ENCODE data around the gene TRMT13. TPM values are rescaled to one million over a fixed set of nuclear protein-coding genes. Genes with fewer than 3 reads are reported as not detected.

Gene TRMT13
- 1 to 10 TPM; 6.4 to 7.0 (median 6.7) TPM for polyA plus RNA-seq

GRCh38 chr1:100132566-100133477 lies at the start of gene TRMT13, which contains the start of gene SASS6:
TSS of gene TRMT13 (plus strand) at chr1:100133163. CDS start at chr1:100133169, 6 bp downstream.
TSS of gene SASS6 (minus strand) at chr1:100132930. CDS start at chr1:100132814, 116 bp downstream.
- WGBS, 3 donors, result 0 to 1% (median 0%) methylated on average over 56 to 57 of the region's 57 CpGs
- peak within 1 kb of the TSS; percentile 19 for H3K27ac ChIP-seq (ENCODE audit: low read depth, low read length)

GRCh38 chr1:100087396-100087795 lies 45.6 kb upstream of the TRMT13 start:
- 91 to 97% (median 95%) methylated on average over 1 of the region's 1 CpG for WGBS, 3 donors
- no peak overlapping the region for H3K27ac ChIP-seq (ENCODE audit: low read depth, low read length)

- 95 to 100% (median 97%) methylated on average over 1 of the region's 1 CpG for WGBS, 3 donors
- H3K27ac ChIP-seq (ENCODE audit: low read depth, low read length), result no peak overlapping the region
Measured at GRCh38 chr1:100089082-100089481, 43.9 kb upstream of the TRMT13 start.

GRCh38 chr1:100090471-100090870 lies 42.5 kb upstream of the TRMT13 start:
- 88 to 96% (median 90%) methylated on average over 3 of the region's 3 CpGs for WGBS, 3 donors
- no peak overlapping the region for H3K27ac ChIP-seq (ENCODE audit: low read depth, low read length)

- no peak overlapping the region for H3K27ac ChIP-seq (ENCODE audit: low read depth, low read length)
- 77 to 86% (median 84%) methylated on average over 1 of the region's 1 CpG for WGBS, 3 donors
Measured at GRCh38 chr1:100100202-100100601, 32.8 kb upstream of the TRMT13 start.

GRCh38 chr1:100101564-100101963 lies 31.4 kb upstream of the TRMT13 start:
- no peak overlapping the region for H3K27ac ChIP-seq (ENCODE audit: low read depth, low read length)
- 89 to 96% (median 92%) methylated on average over 2 of the region's 2 CpGs for WGBS, 3 donors

- no peak overlapping the region for H3K27ac ChIP-seq (ENCODE audit: low read depth, low read length)
- 75 to 94% (median 89%) methylated on average over 4 of the region's 4 CpGs for WGBS, 3 donors
Measured at GRCh38 chr1:100107696-100108095, 25.3 kb upstream of the TRMT13 start.

GRCh38 chr1:100109554-100110066 lies 23.4 kb upstream of the TRMT13 start:
- no peak overlapping the region for H3K27ac ChIP-seq (ENCODE audit: low read depth, low read length)

GRCh38 chr1:100115524-100115923 lies 17.4 kb upstream of the TRMT13 start:
- 97 to 98% (median 97%) methylated on average over 4 of the region's 4 CpGs for WGBS, 3 donors
- no peak overlapping the region for H3K27ac ChIP-seq (ENCODE audit: low read depth, low read length)

- WGBS, 3 donors, result 87 to 92% (median 89%) methylated on average over 1 of the region's 1 CpG
Measured at GRCh38 chr1:100122177-100122576, 10.8 kb upstream of the TRMT13 start.

GRCh38 chr1:100127226-100127625 lies 5.7 kb upstream of the TRMT13 start:
- WGBS, 3 donors, result 70 to 79% (median 76%) methylated on average over 1 of the region's 1 CpG
- H3K27ac ChIP-seq (ENCODE audit: low read depth, low read length), result no peak overlapping the region

More at GRCh38 chr1:100122177-100122576, 10.8 kb upstream of the TRMT13 start:
- no peak overlapping the region for H3K27ac ChIP-seq (ENCODE audit: low read depth, low read length)

- WGBS, 3 donors, result 73 to 80% (median 79%) methylated on average over 5 of the region's 5 CpGs
Measured at GRCh38 chr1:100130552-100131077, 2.3 kb upstream of the TRMT13 start.

GRCh38 chr1:100131623-100132022 lies 1.3 kb upstream of the TRMT13 start:
- WGBS, 3 donors, result 68 to 81% (median 81%) methylated on average over 8 of the region's 8 CpGs
- H3K27ac ChIP-seq (ENCODE audit: low read depth, low read length), result no peak overlapping the region

More at GRCh38 chr1:100130552-100131077, 2.3 kb upstream of the TRMT13 start:
- no peak overlapping the region for H3K27ac ChIP-seq (ENCODE audit: low read depth, low read length)

- WGBS, 3 donors, result 73 to 80% (median 75%) methylated on average over 3 of the region's 3 CpGs
Measured at GRCh38 chr1:100134872-100135271, 1.9 kb downstream of the TRMT13 start.

GRCh38 chr1:100137602-100138001 lies 4.6 kb downstream of the TRMT13 start:
- no peak overlapping the region for H3K27ac ChIP-seq (ENCODE audit: low read depth, low read length)
- 93 to 100% (median 98%) methylated on average over 2 of the region's 2 CpGs for WGBS, 3 donors

More at GRCh38 chr1:100134872-100135271, 1.9 kb downstream of the TRMT13 start:
- H3K27ac ChIP-seq (ENCODE audit: low read depth, low read length), result no peak overlapping the region

GRCh38 chr1:100141192-100141591 lies 8.2 kb downstream of the TRMT13 start:
- WGBS, 3 donors, result 82 to 94% (median 92%) methylated on average over 4 of the region's 4 CpGs
- no peak overlapping the region for H3K27ac ChIP-seq (ENCODE audit: low read depth, low read length)

- WGBS, 3 donors, result 76 to 85% (median 81%) methylated on average over 3 of the region's 3 CpGs
Measured at GRCh38 chr1:100142343-100142742, 9.4 kb downstream of the TRMT13 start.

GRCh38 chr1:100145116-100145515 lies 12.2 kb downstream of the TRMT13 start:
- no peak overlapping the region for H3K27ac ChIP-seq (ENCODE audit: low read depth, low read length)
- 82 to 94% (median 93%) methylated on average over 3 of the region's 3 CpGs for WGBS, 3 donors

More at GRCh38 chr1:100142343-100142742, 9.4 kb downstream of the TRMT13 start:
- no peak overlapping the region for H3K27ac ChIP-seq (ENCODE audit: low read depth, low read length)

GRCh38 chr1:100146958-100147357 lies 14.0 kb downstream of the TRMT13 start:
- WGBS, 3 donors, result 91 to 99% (median 97%) methylated on average over 1 of the region's 1 CpG

More at GRCh38 chr1:100146958-100147357, 14.0 kb downstream of the TRMT13 start:
- no peak overlapping the region for H3K27ac ChIP-seq (ENCODE audit: low read depth, low read length)

Measured in adipose tissue (tissue), 3 donors.